ENCODE results near the gene KRTAP6-3.

The KRTAP6-3 gene

DNA sequence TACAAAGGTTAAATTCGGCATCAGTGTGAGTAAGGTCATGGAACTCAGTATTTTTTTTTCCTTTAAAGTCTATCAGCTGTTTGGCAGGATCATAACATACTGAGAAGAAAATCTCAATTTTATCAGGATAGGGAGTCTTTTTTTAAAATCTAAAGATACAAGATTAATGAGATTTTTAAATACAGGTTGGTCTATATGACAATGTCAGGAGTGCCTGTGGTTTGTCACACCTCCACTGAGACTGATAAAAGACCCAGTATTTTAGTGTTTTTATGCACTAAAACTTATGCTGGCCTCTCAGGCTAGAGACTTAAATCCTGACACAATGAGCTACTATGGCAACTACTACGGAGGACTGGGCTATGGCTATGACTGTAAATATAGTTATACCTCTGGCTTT, 50.3 kb downstream of the KRTAP6-3 start, which contains the start of gene KRTAP20-3:
Gene KRTAP20-3, plus strand, starts transcription at position 301 of the 400 bp plus-strand sequence.
- no peaks in the 10 kb centered on the region for H3K9me2 ChIP-seq (replicated peaks; ENCODE audit: insufficient read depth, low read length)
- H3K4me2 ChIP-seq (ENCODE audit: low read depth, low read length, poor library complexity, severe bottlenecking): no peak within 1 kb of the TSS
- no peaks in the 10 kb centered on the region for H3F3A ChIP-seq (ENCODE audit: insufficient read depth)
- H3K4me3 ChIP-seq (ENCODE audit: insufficient read depth, low read length, poor library complexity, severe bottlenecking): no peak within 1 kb of the TSS
- no peaks in the 10 kb centered on the region for H3K9me3 ChIP-seq (ENCODE audit: insufficient read depth, low read length)
- TF ChIP-seq, protein P1, sequence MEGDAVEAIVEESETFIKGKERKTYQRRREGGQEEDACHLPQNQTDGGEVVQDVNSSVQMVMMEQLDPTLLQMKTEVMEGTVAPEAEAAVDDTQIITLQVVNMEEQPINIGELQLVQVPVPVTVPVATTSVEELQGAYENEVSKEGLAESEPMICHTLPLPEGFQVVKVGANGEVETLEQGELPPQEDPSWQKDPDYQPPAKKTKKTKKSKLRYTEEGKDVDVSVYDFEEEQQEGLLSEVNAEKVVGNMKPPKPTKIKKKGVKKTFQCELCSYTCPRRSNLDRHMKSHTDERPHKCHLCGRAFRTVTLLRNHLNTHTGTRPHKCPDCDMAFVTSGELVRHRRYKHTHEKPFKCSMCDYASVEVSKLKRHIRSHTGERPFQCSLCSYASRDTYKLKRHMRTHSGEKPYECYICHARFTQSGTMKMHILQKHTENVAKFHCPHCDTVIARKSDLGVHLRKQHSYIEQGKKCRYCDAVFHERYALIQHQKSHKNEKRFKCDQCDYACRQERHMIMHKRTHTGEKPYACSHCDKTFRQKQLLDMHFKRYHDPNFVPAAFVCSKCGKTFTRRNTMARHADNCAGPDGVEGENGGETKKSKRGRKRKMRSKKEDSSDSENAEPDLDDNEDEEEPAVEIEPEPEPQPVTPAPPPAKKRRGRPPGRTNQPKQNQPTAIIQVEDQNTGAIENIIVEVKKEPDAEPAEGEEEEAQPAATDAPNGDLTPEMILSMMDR (IDR thresholded peaks at IDR 0.05; ENCODE audit: insufficient read depth, low read length, poor library complexity, severe bottlenecking): no peak
- no peak for TF ChIP-seq EZH2phosphoT487 (conservative IDR thresholded peaks at IDR 0.05; ENCODE audit: low read length)
- H2AFZ ChIP-seq (ENCODE audit: low read depth, low read length, severe bottlenecking): no peak within 1 kb of the TSS
- no peak within 1 kb of the TSS for H3K27ac ChIP-seq (ENCODE audit: low read depth, low read length)
- H3K36me3 ChIP-seq (ENCODE audit: low read length): no peaks in the 10 kb centered on the region
- no peak within 1 kb of the TSS for H3K9ac ChIP-seq (ENCODE audit: low read length)
- no peaks in the 10 kb centered on the region for H4K20me1 ChIP-seq (ENCODE audit: low read depth, low read length)
- no peaks in the 10 kb centered on the region for H3K79me2 ChIP-seq (ENCODE audit: insufficient read depth, low read length)
- no peaks in the 10 kb centered on the region for H3K27me3 ChIP-seq (ENCODE audit: low read length)
